Measurements from ENCODE around the gene AACS.
"Not testable (repeated sequence)": the region's sequence is repeated elsewhere in the genome, so short reads cannot be mapped to it uniquely, and the experiment has no call there.

The AACS gene

GRCh38 chr12:125061229-125061628 lies 4.0 kb upstream of the AACS start:
- no peak for DNase-seq

GRCh38 chr12:125063522-125063921 lies 1.7 kb upstream of the AACS start:
- not testable (repeated sequence) for DNase-seq

- DNase-seq: no peak
Observed at GRCh38 chr12:125064492-125064891, 743 bp upstream of the AACS start.

- no peak for DNase-seq
Observed at GRCh38 chr12:125065919-125066570, 810 bp downstream of the AACS start.

GRCh38 chr12:125068391-125068790 lies 3.2 kb downstream of the AACS start:
- DNase-seq: no peak

- no peak for DNase-seq
Observed at GRCh38 chr12:125069616-125070015, 4.4 kb downstream of the AACS start.

GRCh38 chr12:125070112-125070511 lies 4.9 kb downstream of the AACS start:
- no peak for DNase-seq

GRCh38 chr12:125070661-125071390 lies 5.6 kb downstream of the AACS start:
- no peak for DNase-seq

GRCh38 chr12:125071456-125071855 lies 6.2 kb downstream of the AACS start:
- DNase-seq: no peak

- no peak for DNase-seq
Observed at GRCh38 chr12:125072496-125072895, 7.3 kb downstream of the AACS start.

- DNase-seq: not testable (repeated sequence)
Observed at GRCh38 chr12:125074294-125074693, 9.1 kb downstream of the AACS start.

- DNase-seq: no peak
Observed at GRCh38 chr12:125076103-125076502, 10.9 kb downstream of the AACS start.

GRCh38 chr12:125079084-125079483 lies 13.8 kb downstream of the AACS start:
- no peak for DNase-seq

- no peak for DNase-seq
Observed at GRCh38 chr12:125079648-125080645, 14.7 kb downstream of the AACS start.

GRCh38 chr12:125081427-125081826 lies 16.2 kb downstream of the AACS start:
- DNase-seq: peak; percentile 80

- DNase-seq: no peak
Observed at GRCh38 chr12:125083072-125083471, 17.8 kb downstream of the AACS start.

- not testable (repeated sequence) for DNase-seq
Observed at GRCh38 chr12:125088199-125088598, 23.0 kb downstream of the AACS start.

- DNase-seq: peak; percentile 97
Observed at GRCh38 chr12:125089083-125089482, 23.8 kb downstream of the AACS start.

GRCh38 chr12:125089626-125090025 lies 24.4 kb downstream of the AACS start:
- no peak for DNase-seq

- DNase-seq: no peak
Observed at GRCh38 chr12:125090437-125090836, 25.2 kb downstream of the AACS start.

- DNase-seq: no peak
Observed at GRCh38 chr12:125091401-125091800, 26.2 kb downstream of the AACS start.

- no peak for DNase-seq
Observed at GRCh38 chr12:125092108-125092871, 27.1 kb downstream of the AACS start.
